Activated CD8-positive, alpha-beta T cell treated with anti-CD3 and anti-CD28 coated beads for 36 hours (primary cell): ENCODE data around the gene KAZN. TPM values are rescaled to one million over a fixed set of nuclear protein-coding genes. Genes with fewer than 3 reads are reported as not detected.

ENCODE experiments used
- ATAC-seq: fragments of 200-7000 bp; cut with Tn5 transposase; one replicate; pipeline ENCODE4 v1.10.0; 2021; ENCODE audit warnings: mild to moderate bottlenecking, moderate library complexity
- CTCF ChIA-PET: fragments of 350-600 bp; sonication (Branson Sonifier 250); formaldehyde crosslinking; loops from one replicate; lab custom pipeline; 2021; ENCODE audit warnings: antibody characterized with exemption; lab: Charles Lee
- POLR2A ChIA-PET: fragments of 350-600 bp; sonication (Branson Sonifier 250); formaldehyde crosslinking; loops from one replicate; lab custom pipeline; 2021; ENCODE audit warnings: antibody characterized with exemption; lab: Charles Lee
- DNase-seq: peaks from one replicate; pipeline ENCODE4 v3.0.0-alpha.2; 2020
- H3K27ac Mint-ChIP-seq: one replicate; pipeline ENCODE4 v1.8.0; 2021; ENCODE audit warnings: mild to moderate bottlenecking, mixed read lengths
- H3K27me3 Mint-ChIP-seq: one replicate; pipeline ENCODE4 v1.8.0; 2021; ENCODE audit warnings: mixed read lengths
- H3K36me3 Mint-ChIP-seq: one replicate; pipeline ENCODE4 v1.8.0; 2021; ENCODE audit warnings: low read depth, mixed read lengths
- H3K4me1 Mint-ChIP-seq: one replicate; pipeline ENCODE4 v1.8.0; 2021; ENCODE audit warnings: low read depth, mixed read lengths
- H3K4me3 Mint-ChIP-seq: one replicate; pipeline ENCODE4 v1.8.0; 2021; ENCODE audit warnings: mild to moderate bottlenecking, moderate library complexity, mixed read lengths
- H3K9me3 Mint-ChIP-seq: one replicate; pipeline ENCODE4 v1.8.0; 2021; ENCODE audit warnings: mixed read lengths
- CTCF ChIP-seq: fragments of 200-600 bp; IDR thresholded peaks from one replicate; pipeline ENCODE4 v1.8.0; 2022; ENCODE audit warnings: antibody characterized with exemption, mild to moderate bottlenecking
- intact Hi-C: fragments of 100-400 bp; cut with micrococcal nuclease; formaldehyde crosslinking; loops from one replicate; pipeline ENCODE4 v1.10.0; 2022
- total RNA-seq, 2 experiments: library from RNA; stranded (reverse); gene quantifications; one replicate each; pipeline ENCODE4 v1.2.3, GENCODE V29; 2021

Gene KAZN
- total RNA-seq, 2 experiments from 2014 or later = 1.7 to 1.9 TPM

GRCh38 chr1:14865106-14865505, 266.6 kb downstream of the KAZN start:
- Mint-ChIP-seq H3K4me3 (no peak overlapping the region), H3K36me3 (no peaks in the 10 kb centered on the region), H3K4me1 (no peaks in the 10 kb centered on the region), H3K9me3 (no peaks in the 10 kb centered on the region), H3K27me3 (no peaks in the 10 kb centered on the region), H3K27ac (no peak overlapping the region)
- CTCF ChIA-PET = no interaction called here
- POLR2A ChIA-PET = no interaction called here
- TF ChIP-seq CTCF = no peak
- DNase-seq = no peak
- no peak for ATAC-seq
- intact Hi-C loops = no loop called here

- ChIA-PET CTCF (no interaction called here), POLR2A (no interaction called here)
- H3K27me3 Mint-ChIP-seq = peaks cover 2% of the 10 kb centered on the region
- ATAC-seq (no peak), DNase-seq (no peak)
- no peaks in the 10 kb centered on the region for H3K9me3 Mint-ChIP-seq
- intact Hi-C loops = no loop called here
- no peak for TF ChIP-seq CTCF
- no peaks in the 10 kb centered on the region for H3K4me1 Mint-ChIP-seq
- no peak overlapping the region for H3K4me3 Mint-ChIP-seq
- H3K36me3 Mint-ChIP-seq = no peaks in the 10 kb centered on the region
- no peak overlapping the region for H3K27ac Mint-ChIP-seq
These were observed 268.6 kb downstream of the KAZN start for GRCh38 chr1:14866911-14867612.

GRCh38 chr1:14869187-14869586, 270.7 kb downstream of the KAZN start:
- Mint-ChIP-seq H3K4me3 (no peak overlapping the region), H3K27ac (no peak overlapping the region), H3K9me3 (no peaks in the 10 kb centered on the region), H3K27me3 (peaks cover 2% of the 10 kb centered on the region), H3K36me3 (no peaks in the 10 kb centered on the region), H3K4me1 (no peaks in the 10 kb centered on the region)
- ATAC-seq = no peak
- ChIA-PET POLR2A (no interaction called here), CTCF (no interaction called here)
- DNase-seq = no peak
- intact Hi-C loops = no loop called here
- no peak for TF ChIP-seq CTCF

GRCh38 chr1:14871218-14871970, 272.9 kb downstream of the KAZN start:
- DNase-seq = no peak
- Mint-ChIP-seq H3K36me3 (no peaks in the 10 kb centered on the region), H3K4me3 (no peak overlapping the region), H3K27ac (no peak overlapping the region), H3K9me3 (no peaks in the 10 kb centered on the region), H3K4me1 (no peaks in the 10 kb centered on the region), H3K27me3 (peaks cover 2% of the 10 kb centered on the region)
- POLR2A ChIA-PET = no interaction called here
- CTCF ChIA-PET = no interaction called here
- ATAC-seq = no peak
- intact Hi-C loops = no loop called here
- no peak for TF ChIP-seq CTCF

- H3K27ac Mint-ChIP-seq = no peak overlapping the region
- H3K4me1 Mint-ChIP-seq = no peaks in the 10 kb centered on the region
- H3K27me3 Mint-ChIP-seq = peaks cover 3% of the 10 kb centered on the region
- intact Hi-C loops = no loop called here
- H3K9me3 Mint-ChIP-seq = no peaks in the 10 kb centered on the region
- no peak for TF ChIP-seq CTCF
- DNase-seq = no peak
- H3K36me3 Mint-ChIP-seq = no peaks in the 10 kb centered on the region
- ChIA-PET CTCF (no interaction called here), POLR2A (no interaction called here)
- H3K4me3 Mint-ChIP-seq = no peak overlapping the region
- ATAC-seq = no peak
These were observed 274.3 kb downstream of the KAZN start for GRCh38 chr1:14872762-14873161.
